SK-N-SH treated with all-trans-retinoic acid at 6 μM for 48 hours (cell line): Measurements from ENCODE around the gene CRYGB.

Experiments
- ARNTL ChIP-seq: fragments of 450-650 bp; formaldehyde crosslinking; IDR thresholded peaks from 2 replicates; pipeline ENCODE4 v1.5.0; 2020; ENCODE audit warnings: low read depth, mild to moderate bottlenecking, moderate library complexity, borderline replicate concordance
- ESRRG ChIP-seq: fragments of 250-450 bp; sonication (Bioruptor Pico); IDR thresholded peaks from 2 replicates; pipeline ENCODE4 v1.6.1; 2021; ENCODE audit warnings: mild to moderate bottlenecking
- TOX ChIP-seq: fragments of 250-450 bp; sonication (Bioruptor Pico); IDR thresholded peaks from 2 replicates; pipeline ENCODE4 v1.8.0; 2021; ENCODE audit warnings: mild to moderate bottlenecking, moderate library complexity, borderline replicate concordance
- ZNF8 ChIP-seq: fragments of 450-650 bp; formaldehyde crosslinking; IDR thresholded peaks from 2 replicates; pipeline ENCODE4 v1.5.0; 2020; ENCODE audit warnings: mild to moderate bottlenecking, moderate library complexity
- TF ChIP-seq, protein P1 (sequence below): fragments of 250-450 bp; sonication (Bioruptor Pico); IDR thresholded peaks from 2 replicates; pipeline ENCODE4 v1.8.0; 2020; ENCODE audit warnings: mild to moderate bottlenecking, moderate library complexity, borderline replicate concordance

GRCh38 chr2:208189069-208189809 lies 43.3 kb upstream of the CRYGB start:
- TF ChIP-seq, protein P1, sequence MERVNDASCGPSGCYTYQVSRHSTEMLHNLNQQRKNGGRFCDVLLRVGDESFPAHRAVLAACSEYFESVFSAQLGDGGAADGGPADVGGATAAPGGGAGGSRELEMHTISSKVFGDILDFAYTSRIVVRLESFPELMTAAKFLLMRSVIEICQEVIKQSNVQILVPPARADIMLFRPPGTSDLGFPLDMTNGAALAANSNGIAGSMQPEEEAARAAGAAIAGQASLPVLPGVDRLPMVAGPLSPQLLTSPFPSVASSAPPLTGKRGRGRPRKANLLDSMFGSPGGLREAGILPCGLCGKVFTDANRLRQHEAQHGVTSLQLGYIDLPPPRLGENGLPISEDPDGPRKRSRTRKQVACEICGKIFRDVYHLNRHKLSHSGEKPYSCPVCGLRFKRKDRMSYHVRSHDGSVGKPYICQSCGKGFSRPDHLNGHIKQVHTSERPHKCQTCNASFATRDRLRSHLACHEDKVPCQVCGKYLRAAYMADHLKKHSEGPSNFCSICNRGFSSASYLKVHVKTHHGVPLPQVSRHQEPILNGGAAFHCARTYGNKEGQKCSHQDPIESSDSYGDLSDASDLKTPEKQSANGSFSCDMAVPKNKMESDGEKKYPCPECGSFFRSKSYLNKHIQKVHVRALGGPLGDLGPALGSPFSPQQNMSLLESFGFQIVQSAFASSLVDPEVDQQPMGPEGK (CRISPR knock-in tag), result no peak
- TF ChIP-seq ARNTL, result no peak
- no peak for TF ChIP-seq ESRRG (CRISPR knock-in tag)
- TF ChIP-seq TOX (CRISPR knock-in tag), result no peak
- TF ChIP-seq ZNF8, result no peak
